Esophagus muscularis mucosa (tissue), 4 donors: ENCODE data around the gene TPGS2. TPM values are rescaled to one million over a fixed set of nuclear protein-coding genes. Genes with fewer than 3 reads are reported as not detected.

Source experiments
- DNase-seq: peaks from one replicate; pipeline ENCODE4 v3.0.0-alpha.2; 2017; ENCODE audit errors: extremely low spot score
- H3K27ac ChIP-seq, 4 donors: fragments of 200-600 bp; sonication (generic); replicated peaks in 1 of 4; 1 replicate in 3 of 4; 2 replicates in 1 of 4; pipeline ENCODE4 v1.5.1; 2016 to 2019; ENCODE audit warnings: mild to moderate bottlenecking in 1 of 4
- H3K27me3 ChIP-seq, 4 donors: fragments of 200-600 bp; sonication (generic); one replicate each; pipeline versions ENCODE4 v1.5.1 to v1.6.0; 2016 to 2019
- H3K36me3 ChIP-seq, 4 donors: fragments of 200-600 bp; sonication (generic); one replicate each; pipeline ENCODE4 v1.5.1; 2016 to 2019
- H3K4me1 ChIP-seq, 4 donors: fragments of 200-600 bp; sonication (generic); one replicate each; pipeline ENCODE4 v1.5.1; 2016 to 2019
- H3K4me3 ChIP-seq, 4 donors: fragments of 200-600 bp; sonication (generic); 1 replicate in 2 of 4; 2 replicates in 2 of 4; pipeline ENCODE4 v1.5.1; 2016 to 2019; ENCODE audit warnings: mild to moderate bottlenecking in 4 of 4, moderate library complexity in 1 of 4
- H3K9me3 ChIP-seq, 4 donors: fragments of 200-600 bp; sonication (generic); 1 replicate in 3 of 4; 2 replicates in 1 of 4; pipeline ENCODE4 v1.5.1; 2016 to 2019
- EP300 ChIP-seq: sonication (generic); formaldehyde crosslinking; IDR thresholded peaks from one replicate; pipeline ENCODE4 v1.6.1; 2017; ENCODE audit warnings: antibody characterized with exemption
- POLR2A ChIP-seq: fragments of 450-650 bp; IDR thresholded peaks from one replicate; pipeline ENCODE4 v1.6.1; 2017; ENCODE audit warnings: antibody characterized with exemption, moderate library complexity, mild to moderate bottlenecking, low read depth
- POLR2AphosphoS5 ChIP-seq, 2 donors: sonication (generic); formaldehyde crosslinking; IDR thresholded peaks; one replicate each; pipeline ENCODE4 v1.6.1; 2017; ENCODE audit warnings: antibody characterized with exemption in 2 of 2
- WGBS: methylation state at CpG from one replicate; pipeline ENCODE4 v1.1.5; 2018; 5-methylcytosine and 5-hydroxymethylcytosine counted together
- intact Hi-C: fragments of 100-400 bp; cut with DNase I; formaldehyde crosslinking; loops from one replicate; pipeline ENCODE4 v1.15.1; 2023
- total RNA-seq, 4 donors: library from RNA; depleted of rRNA; stranded (reverse); fragments of >200 nt; gene quantifications; one replicate each; pipeline versions ENCODE4 v1.1.0 to v1.2.1, GENCODE V29; 2016
- TF ChIP-seq, protein P1 (sequence below), 3 experiments: fragments of 200-600 bp in 2 of 3; fragments of 450-650 bp in 1 of 3; sonication (generic) in 2 of 3; IDR thresholded peaks; one replicate each; pipeline ENCODE4 v1.5.1; 2017 to 2019; ENCODE audit warnings: antibody characterized with exemption in 3 of 3, mild to moderate bottlenecking in 2 of 3, moderate library complexity in 1 of 3

The TPGS2 gene
- total RNA-seq, 4 donors from 2014 or later = 74.3 to 117 (median 91.5) TPM

DNA sequence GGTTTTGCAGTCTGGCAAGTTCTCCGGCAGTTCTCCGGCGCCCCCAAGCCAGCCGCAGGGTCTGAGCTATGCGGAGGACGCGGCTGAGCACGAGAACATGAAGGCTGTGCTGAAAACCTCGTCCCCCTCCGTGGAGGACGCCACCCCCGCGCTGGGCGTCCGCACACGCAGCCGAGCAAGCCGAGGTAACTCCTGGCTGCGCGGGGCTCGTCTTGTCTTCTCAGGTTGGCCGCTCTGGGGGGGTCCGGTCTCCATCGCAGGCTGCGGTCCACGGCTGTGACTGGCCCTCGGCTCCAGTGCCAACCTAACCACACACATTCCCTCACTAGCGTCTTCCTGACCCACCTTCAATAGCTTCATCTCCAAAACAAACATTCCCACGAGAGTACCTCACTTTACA is 68.2 kb downstream of the TPGS2 start:
- intact Hi-C loops = no loop called here
- Histone ChIP-seq H3K27me3 (no peaks in the 10 kb centered on the region), H3K27ac (no peak overlapping the region), H3K4me3 (no peak overlapping the region), H3K4me1 (peaks cover 3 to 32% (median 28%) of the 10 kb centered on the region in 4 donors), H3K36me3 (peaks cover 0 to 21% (median 7%) of the 10 kb centered on the region in 4 donors), H3K9me3 (peaks cover 0 to 5% (median 0%) of the 10 kb centered on the region in 4 donors)
- TF ChIP-seq POLR2AphosphoS5 (IDR thresholded peaks at IDR 0.05) (no peak), POLR2A (no peak)
- DNase-seq = no peak
- 95% methylated on average over 9 of the region's 29 CpGs for WGBS

- peaks cover 0 to 21% (median 7%) of the 10 kb centered on the region in 4 donors for H3K36me3 ChIP-seq
- H3K27ac ChIP-seq = no peak overlapping the region
- no peak for DNase-seq
- intact Hi-C loops = loop anchor here (5.0 kb wide), 1 partner anchor 462 kb away; the partner anchor contains the start of gene FHOD3
- H3K4me3 ChIP-seq = no peak overlapping the region
- no peak for TF ChIP-seq POLR2AphosphoS5 (IDR thresholded peaks at IDR 0.05)
- TF ChIP-seq, protein P1, sequence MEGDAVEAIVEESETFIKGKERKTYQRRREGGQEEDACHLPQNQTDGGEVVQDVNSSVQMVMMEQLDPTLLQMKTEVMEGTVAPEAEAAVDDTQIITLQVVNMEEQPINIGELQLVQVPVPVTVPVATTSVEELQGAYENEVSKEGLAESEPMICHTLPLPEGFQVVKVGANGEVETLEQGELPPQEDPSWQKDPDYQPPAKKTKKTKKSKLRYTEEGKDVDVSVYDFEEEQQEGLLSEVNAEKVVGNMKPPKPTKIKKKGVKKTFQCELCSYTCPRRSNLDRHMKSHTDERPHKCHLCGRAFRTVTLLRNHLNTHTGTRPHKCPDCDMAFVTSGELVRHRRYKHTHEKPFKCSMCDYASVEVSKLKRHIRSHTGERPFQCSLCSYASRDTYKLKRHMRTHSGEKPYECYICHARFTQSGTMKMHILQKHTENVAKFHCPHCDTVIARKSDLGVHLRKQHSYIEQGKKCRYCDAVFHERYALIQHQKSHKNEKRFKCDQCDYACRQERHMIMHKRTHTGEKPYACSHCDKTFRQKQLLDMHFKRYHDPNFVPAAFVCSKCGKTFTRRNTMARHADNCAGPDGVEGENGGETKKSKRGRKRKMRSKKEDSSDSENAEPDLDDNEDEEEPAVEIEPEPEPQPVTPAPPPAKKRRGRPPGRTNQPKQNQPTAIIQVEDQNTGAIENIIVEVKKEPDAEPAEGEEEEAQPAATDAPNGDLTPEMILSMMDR (IDR thresholded peaks at IDR 0.05) = no peak
- no peak for TF ChIP-seq POLR2A
- TF ChIP-seq EP300 = no peak
- no peaks in the 10 kb centered on the region for H3K27me3 ChIP-seq
- WGBS = 62% methylated on average over 6 of the region's 6 CpGs
- peaks cover 3 to 32% (median 28%) of the 10 kb centered on the region in 4 donors for H3K4me1 ChIP-seq
- H3K9me3 ChIP-seq = no peaks in the 10 kb centered on the region
Measured at GRCh38 chr18:36759167-36759776, 69.5 kb downstream of the TPGS2 start.

DNA sequence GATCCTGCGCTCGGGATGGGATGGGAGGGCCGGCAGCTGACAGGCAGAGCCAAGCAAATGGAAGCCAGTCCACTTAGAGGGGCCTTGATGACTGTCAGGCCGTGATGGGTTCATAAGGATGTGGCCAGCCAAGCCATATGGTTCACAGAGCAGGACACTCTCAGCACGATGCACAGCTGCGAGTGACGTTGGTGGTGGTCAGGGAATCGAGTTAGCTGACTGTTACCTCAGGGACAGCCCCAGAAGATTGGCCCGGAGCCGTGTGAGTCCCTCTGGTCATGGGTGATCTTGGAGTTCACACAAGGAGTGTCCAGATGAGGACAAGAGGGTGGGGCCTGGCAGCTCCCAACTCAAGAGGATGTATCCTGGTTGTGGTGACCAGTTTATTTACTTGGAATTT is 70.2 kb downstream of the TPGS2 start:
- peaks cover 0 to 21% (median 7%) of the 10 kb centered on the region in 4 donors for H3K36me3 ChIP-seq
- intact Hi-C loops = loop anchor here (5.0 kb wide), 1 partner anchor 461 kb away; the partner anchor contains the start of gene FHOD3
- WGBS = 87% methylated on average over 6 of the region's 10 CpGs

GRCh38 chr18:36757991-36758390 is 70.8 kb downstream of the TPGS2 start:
- no peak for DNase-seq
- Histone ChIP-seq H3K27ac (peak overlapping the region; percentile 39 to 67 (median 52)), H3K9me3 (no peaks in the 10 kb centered on the region), H3K4me3 (no peak overlapping the region), H3K4me1 (peaks cover 3 to 39% (median 33%) of the 10 kb centered on the region in 4 donors), H3K36me3 (peaks cover 0 to 21% (median 7%) of the 10 kb centered on the region in 4 donors), H3K27me3 (no peaks in the 10 kb centered on the region)
- intact Hi-C loops = loop anchor here (2.0 to 5.0 kb wide), 2 partner anchors 69 to 461 kb away; partner anchors contain the start of gene FHOD3
- TF ChIP-seq POLR2AphosphoS5 (IDR thresholded peaks at IDR 0.05) = no peak
- TF ChIP-seq, protein P1 (IDR thresholded peaks at IDR 0.05) = no peak
- TF ChIP-seq POLR2A = no peak
- no peak for TF ChIP-seq EP300
- WGBS = 45% methylated on average over 3 of the region's 3 CpGs

More for the DNA sequence above, 70.2 kb downstream of the TPGS2 start:
- peaks cover 3 to 33% (median 29%) of the 10 kb centered on the region in 4 donors for H3K4me1 ChIP-seq
- H3K4me3 ChIP-seq = no peak overlapping the region
- no peak for TF ChIP-seq POLR2A
- no peak for TF ChIP-seq POLR2AphosphoS5 (IDR thresholded peaks at IDR 0.05)
- no peak for TF ChIP-seq EP300
- DNase-seq = no peak
- no peaks in the 10 kb centered on the region for H3K9me3 ChIP-seq
- peak overlapping the region; percentile 39 to 67 (median 52) for H3K27ac ChIP-seq
- no peaks in the 10 kb centered on the region for H3K27me3 ChIP-seq

DNA sequence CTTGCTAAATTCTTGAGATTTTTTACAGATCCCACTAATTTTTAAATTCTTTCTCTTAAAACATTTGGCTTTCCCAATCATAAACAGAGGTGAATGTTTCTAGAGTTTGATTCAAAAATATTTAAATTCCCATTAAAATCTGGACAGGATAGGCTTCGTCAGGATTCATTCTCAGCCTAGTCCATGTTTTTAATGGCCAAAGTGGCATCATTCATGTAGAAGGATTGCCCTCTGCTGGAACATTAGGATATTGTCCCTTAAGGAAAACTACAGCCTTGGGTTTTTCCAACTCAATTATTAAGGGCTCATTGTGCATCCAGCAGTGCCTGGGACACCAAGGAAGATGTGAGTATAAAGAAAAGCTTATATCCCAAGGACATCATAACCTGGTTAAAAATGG is 71.7 kb downstream of the TPGS2 start:
- H3K4me1 ChIP-seq = peaks cover 3 to 39% (median 35%) of the 10 kb centered on the region in 4 donors
- H3K9me3 ChIP-seq = no peaks in the 10 kb centered on the region
- H3K36me3 ChIP-seq = peaks cover 0 to 18% (median 7%) of the 10 kb centered on the region in 4 donors
- H3K4me3 ChIP-seq = no peak overlapping the region
- TF ChIP-seq POLR2A = no peak
- TF ChIP-seq, protein P1 (IDR thresholded peaks at IDR 0.05) = peak; percentile 70 to 75 (median 70)
- H3K27ac ChIP-seq = peak overlapping the region; percentile 28 to 67 (median 46)
- intact Hi-C loops = loop anchor here (2.0 to 5.0 kb wide), 2 partner anchors 68 to 460 kb away; partner anchors contain the start of gene FHOD3
- DNase-seq = no peak
- WGBS = 7% methylated on average over 1 of the region's 1 CpG
- no peaks in the 10 kb centered on the region for H3K27me3 ChIP-seq
